Measurements from ENCODE around the gene SPC24.

DNA sequence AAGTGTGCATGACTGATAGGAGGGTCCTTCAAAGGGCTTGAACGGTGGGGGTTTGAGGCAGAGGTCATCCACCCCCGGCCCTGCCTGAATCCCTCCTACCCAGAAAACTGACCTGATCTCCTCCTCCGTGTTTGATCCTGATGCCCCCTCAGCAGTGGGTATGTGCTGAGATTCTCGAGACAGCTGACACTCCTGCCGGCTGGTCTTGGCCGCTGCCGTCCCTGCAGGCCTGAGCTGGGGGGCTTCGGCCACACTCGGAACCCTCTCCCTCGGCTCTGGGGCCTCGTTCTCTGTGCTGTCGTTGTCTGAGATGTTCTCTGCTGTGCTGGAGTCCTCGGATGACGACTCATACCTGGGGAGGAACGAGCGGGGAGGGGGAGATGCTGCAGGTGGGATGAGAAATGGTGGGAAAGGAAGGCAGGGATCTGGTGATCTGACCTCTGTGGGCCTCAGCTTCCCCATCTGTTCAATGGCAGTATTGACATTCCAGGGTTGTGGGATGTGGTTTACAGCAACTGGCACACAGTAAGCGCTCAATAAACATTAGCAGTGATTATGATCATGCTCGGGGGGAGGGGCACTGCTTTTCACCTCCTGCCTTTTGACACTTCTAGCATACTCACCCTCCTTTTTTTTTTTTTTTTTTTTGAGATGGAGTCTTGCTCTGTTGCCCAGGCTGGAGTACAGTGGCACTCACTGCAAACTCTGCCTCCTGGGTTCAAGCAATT is 21.0 kb upstream of the SPC24 start:
- TF ChIP-seq EZH2 (IDR thresholded peaks at IDR 0.05) (no peak), POLR2AphosphoS5 (IDR thresholded peaks at IDR 0.05; ENCODE audit: borderline replicate concordance, low read depth, low read length) (no peak), FOXP2 (optimal IDR thresholded peaks at IDR 0.05; ENCODE audit: control extremely low read depth, extremely low read length, insufficient read depth) (no peak)

Data from SK-N-MC (cell line).